ENCODE data around the gene RALGAPA1.
"Not testable (repeated sequence)": the region's sequence is repeated elsewhere in the genome, so short reads cannot be mapped to it uniquely, and the experiment has no call there.

Gene RALGAPA1

GRCh38 chr14:35761922-35762321 lies 47.2 kb downstream of the RALGAPA1 start:
- DNase-seq = no peak

- DNase-seq = no peak
These were observed 49.0 kb downstream of the RALGAPA1 start for GRCh38 chr14:35760143-35760542.

- no peak for DNase-seq
These were observed 50.5 kb downstream of the RALGAPA1 start for GRCh38 chr14:35758523-35759129.

GRCh38 chr14:35754671-35755070 lies 54.4 kb downstream of the RALGAPA1 start:
- DNase-seq = no peak

- DNase-seq = no peak
These were observed 56.7 kb downstream of the RALGAPA1 start for GRCh38 chr14:35752380-35752779.

GRCh38 chr14:35750202-35750904 lies 58.7 kb downstream of the RALGAPA1 start:
- DNase-seq = no peak

GRCh38 chr14:35747379-35747778 lies 61.7 kb downstream of the RALGAPA1 start:
- DNase-seq = no peak

GRCh38 chr14:35742442-35742841 lies 66.7 kb downstream of the RALGAPA1 start:
- no peak for DNase-seq

GRCh38 chr14:35742032-35742371 lies 67.1 kb downstream of the RALGAPA1 start:
- DNase-seq = no peak

GRCh38 chr14:35741345-35742031 lies 67.6 kb downstream of the RALGAPA1 start:
- DNase-seq = no peak

- no peak for DNase-seq
These were observed 68.9 kb downstream of the RALGAPA1 start for GRCh38 chr14:35740215-35740614.

GRCh38 chr14:35735163-35735562 lies 73.9 kb downstream of the RALGAPA1 start:
- not testable (repeated sequence) for DNase-seq

GRCh38 chr14:35733510-35733909 lies 75.6 kb downstream of the RALGAPA1 start:
- DNase-seq = not testable (repeated sequence)

GRCh38 chr14:35730871-35731270 lies 78.2 kb downstream of the RALGAPA1 start:
- no peak for DNase-seq

- DNase-seq = no peak
These were observed 81.3 kb downstream of the RALGAPA1 start for GRCh38 chr14:35727764-35728163.

GRCh38 chr14:35725930-35726329 lies 83.2 kb downstream of the RALGAPA1 start:
- DNase-seq = no peak

- no peak for DNase-seq
These were observed 94.0 kb downstream of the RALGAPA1 start for GRCh38 chr14:35715079-35715478.

- DNase-seq = no peak
These were observed 96.6 kb downstream of the RALGAPA1 start for GRCh38 chr14:35712466-35712865.

GRCh38 chr14:35708062-35708461 lies 101.0 kb downstream of the RALGAPA1 start:
- DNase-seq = no peak

- DNase-seq = no peak
These were observed 103.5 kb downstream of the RALGAPA1 start for GRCh38 chr14:35705636-35706035.

- no peak for DNase-seq
These were observed 104.2 kb downstream of the RALGAPA1 start for GRCh38 chr14:35704793-35705493.

GRCh38 chr14:35701531-35701930 lies 107.6 kb downstream of the RALGAPA1 start:
- DNase-seq = no peak

GRCh38 chr14:35699791-35700444 lies 109.2 kb downstream of the RALGAPA1 start:
- DNase-seq = no peak

Measured in activated CD4-positive, CD25-positive, alpha-beta regulatory T cell treated with anti-CD3 and anti-CD28 coated beads, Interleukin-2, amount 50 U/mL, for 72 hours (primary cell).